HEK293T (cell line): ENCODE data around the gene SDC3.
"Not testable (repeated sequence)": the region's sequence is repeated elsewhere in the genome, so short reads cannot be mapped to it uniquely, and the experiment has no call there.

Source experiments
- CTCF ChIA-PET: fragments of 350-600 bp; formaldehyde crosslinking; extraction: SDS; loops from one replicate; lab custom pipeline; 2021; ENCODE audit warnings: antibody characterized with exemption, inconsistent platforms; lab: Yijun Ruan, JAX
- POLR2A ChIA-PET: fragments of 350-600 bp; formaldehyde crosslinking; extraction: SDS; loops from one replicate; lab custom pipeline; 2020; ENCODE audit warnings: antibody characterized with exemption, inconsistent platforms; lab: Yijun Ruan, JAX
- DNase-seq: peaks from one replicate; pipeline ENCODE4 v3.0.0; 2012; ENCODE audit warnings: mixed read lengths; ENCODE audit errors: extremely low spot score
- ARNT ChIP-seq: fragments of 450-650 bp; IDR thresholded peaks from 2 replicates; pipeline ENCODE4 v1.6.1; 2017; ENCODE audit warnings: mild to moderate bottlenecking
- BHLHE40 ChIP-seq: fragments of 450-650 bp; IDR thresholded peaks from 2 replicates; pipeline ENCODE4 v1.6.1; 2016; ENCODE audit warnings: mild to moderate bottlenecking, moderate library complexity, borderline replicate concordance
- CTBP1 ChIP-seq: fragments of 450-650 bp; IDR thresholded peaks from 2 replicates; pipeline ENCODE4 v1.6.1; 2016; ENCODE audit warnings: borderline replicate concordance
- ELF4 ChIP-seq: fragments of 450-650 bp; IDR thresholded peaks from 2 replicates; pipeline ENCODE4 v1.6.1; 2017; ENCODE audit warnings: antibody characterized with exemption
- FOXA1 ChIP-seq: fragments of 450-650 bp; IDR thresholded peaks from 2 replicates; pipeline ENCODE4 v1.6.1; 2016; ENCODE audit warnings: mild to moderate bottlenecking
- FOXK2 ChIP-seq: fragments of 450-650 bp; IDR thresholded peaks from 2 replicates; pipeline ENCODE4 v1.6.1; 2016; ENCODE audit warnings: mild to moderate bottlenecking
- FOXM1 ChIP-seq: fragments of 450-650 bp; IDR thresholded peaks from 2 replicates; pipeline ENCODE4 v1.6.1; 2017; ENCODE audit warnings: mild to moderate bottlenecking, borderline replicate concordance
- HDGF ChIP-seq: fragments of 450-650 bp; IDR thresholded peaks from 2 replicates; pipeline ENCODE4 v1.6.1; 2017; ENCODE audit warnings: antibody characterized with exemption, borderline replicate concordance
- L3MBTL2 ChIP-seq: fragments of 450-650 bp; conservative IDR thresholded peaks from 2 replicates; pipeline ENCODE4 v1.6.1; 2016; ENCODE audit warnings: mild to moderate bottlenecking
- LEF1 ChIP-seq: fragments of 450-650 bp; IDR thresholded peaks from 2 replicates; pipeline ENCODE4 v1.6.1; 2017; ENCODE audit warnings: mild to moderate bottlenecking, borderline replicate concordance
- NFRKB ChIP-seq: fragments of 450-650 bp; IDR thresholded peaks from 2 replicates; pipeline ENCODE4 v1.6.1; 2016; ENCODE audit warnings: mild to moderate bottlenecking, moderate library complexity
- PKNOX1 ChIP-seq: fragments of 450-650 bp; IDR thresholded peaks from 2 replicates; pipeline ENCODE4 v1.6.1; 2016
- SP1 ChIP-seq: fragments of 450-650 bp; IDR thresholded peaks from 2 replicates; pipeline ENCODE4 v1.6.1; 2017
- SUZ12 ChIP-seq: fragments of 450-650 bp; IDR thresholded peaks from 2 replicates; pipeline ENCODE4 v1.6.1; 2016; ENCODE audit warnings: mild to moderate bottlenecking
- TARDBP ChIP-seq: fragments of 450-650 bp; IDR thresholded peaks from 2 replicates; pipeline ENCODE4 v1.6.1; 2016
- ZNF384 ChIP-seq: fragments of 450-650 bp; IDR thresholded peaks from 2 replicates; pipeline ENCODE4 v1.6.1; 2016

The SDC3 gene

DNA sequence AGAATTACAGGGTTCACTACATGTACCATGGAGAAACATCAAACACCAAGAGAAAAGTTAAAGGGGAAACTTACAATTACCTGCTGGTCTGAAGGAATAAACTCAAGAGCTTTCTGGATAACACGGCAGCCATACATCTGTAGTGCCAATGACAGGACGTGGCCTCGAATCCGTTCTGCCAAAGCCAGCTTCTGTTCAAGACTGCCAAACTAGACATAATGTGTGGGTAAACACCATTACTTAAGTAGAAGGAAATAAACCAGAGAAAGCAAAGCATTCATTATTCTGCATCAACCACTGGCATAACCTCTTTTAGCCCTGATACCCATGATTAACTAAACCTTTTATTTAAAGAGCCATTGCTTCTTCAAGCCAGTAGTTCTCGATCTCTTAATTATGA, 41.5 kb upstream of the SDC3 start:
- CTCF ChIA-PET, result no interaction called here
- no peak for DNase-seq
- POLR2A ChIA-PET, result no interaction called here
- no peak for TF ChIP-seq FOXA1
- no peak for TF ChIP-seq HDGF
- no peak for TF ChIP-seq SP1
- no peak for TF ChIP-seq SUZ12
- TF ChIP-seq CTBP1, result no peak
- TF ChIP-seq PKNOX1, result no peak
- TF ChIP-seq ARNT, result no peak
- TF ChIP-seq FOXK2, result no peak
- no peak for TF ChIP-seq LEF1
- TF ChIP-seq BHLHE40, result no peak
- TF ChIP-seq NFRKB, result no peak
- TF ChIP-seq ELF4, result no peak
- no peak for TF ChIP-seq FOXM1
- no peak for TF ChIP-seq ZNF384
- TF ChIP-seq TARDBP, result no peak
- TF ChIP-seq L3MBTL2, result no peak

- CTCF ChIA-PET, DNase-seq, POLR2A ChIA-PET: not testable (repeated sequence)
Measured at GRCh38 chr1:30949487-30949838, 40.9 kb upstream of the SDC3 start.

GRCh38 chr1:30948813-30949486, 40.4 kb upstream of the SDC3 start:
- not testable (repeated sequence) for DNase-seq

GRCh38 chr1:30948278-30948677, 39.7 kb upstream of the SDC3 start:
- TF ChIP-seq FOXM1 (no peak), L3MBTL2 (no peak), ELF4 (no peak), NFRKB (no peak), SP1 (no peak), LEF1 (no peak), TARDBP (no peak), ZNF384 (no peak), CTBP1 (no peak), HDGF (no peak), BHLHE40 (no peak), ARNT (no peak)
- CTCF ChIA-PET, result interaction anchor here (0.6 kb wide), 1 partner anchor 63 kb away, joined by 3 read pairs; no protein-coding TSS in a partner anchor
- DNase-seq, result no peak
- POLR2A ChIA-PET, result no interaction called here

More at GRCh38 chr1:30948813-30949486, 40.4 kb upstream of the SDC3 start:
- CTCF ChIA-PET, result interaction anchor here (0.6 kb wide), 1 partner anchor 62 kb away, joined by 3 read pairs; no protein-coding TSS in a partner anchor
- POLR2A ChIA-PET, result not testable (repeated sequence)

DNA sequence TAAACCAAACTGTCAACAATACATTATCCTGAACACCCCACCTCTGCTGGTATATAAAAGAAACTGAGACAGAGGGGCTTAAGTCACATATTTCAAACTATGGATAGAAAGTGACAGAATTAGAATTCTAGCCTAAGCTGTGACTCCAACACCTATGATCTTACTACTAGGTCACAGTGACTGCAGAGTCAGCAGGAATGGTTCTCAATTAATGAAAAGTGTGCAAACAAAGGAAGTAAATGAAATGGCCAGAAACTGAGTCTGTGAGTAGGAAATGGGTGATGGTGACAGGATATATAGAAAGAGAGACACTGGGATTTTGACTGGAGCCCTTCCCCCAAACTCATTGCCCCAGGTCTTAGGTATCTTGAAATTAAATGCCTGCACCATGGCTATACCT, 38.7 kb upstream of the SDC3 start:
- POLR2A ChIA-PET, result no interaction called here

DNA sequence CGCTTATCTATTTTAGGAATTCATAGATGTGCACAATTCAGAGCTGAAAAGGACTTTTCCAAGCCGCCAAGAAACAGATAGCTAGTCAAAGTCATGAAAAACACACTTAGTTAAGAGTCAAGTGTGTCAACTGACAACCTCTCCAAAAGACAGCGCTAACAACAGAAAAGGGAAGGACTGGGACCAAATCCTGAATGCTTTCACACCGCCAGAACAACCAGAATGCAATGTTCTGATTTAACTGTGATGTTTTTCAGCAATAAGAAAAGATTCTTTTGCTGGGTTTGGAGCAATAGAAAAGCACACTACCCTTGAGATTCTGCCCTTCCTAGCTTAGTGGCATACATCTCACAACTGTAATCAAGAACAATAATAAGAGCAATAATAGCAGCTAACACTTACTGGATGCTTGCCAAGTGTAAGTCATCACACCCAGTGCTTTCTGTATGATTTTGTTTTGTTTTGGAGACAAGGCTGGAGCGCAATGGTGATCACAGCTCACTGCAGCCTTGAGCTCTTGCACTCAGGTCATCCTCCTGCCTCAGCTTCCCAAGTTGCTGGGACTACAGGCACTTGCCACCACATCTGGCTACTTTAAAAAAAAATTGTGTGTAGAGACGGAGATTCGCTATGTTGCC, 33.9 kb upstream of the SDC3 start:
- TF ChIP-seq SUZ12 (no peak), HDGF (no peak), CTBP1 (no peak)
- CTCF ChIA-PET, result interaction anchor here (0.6 to 0.7 kb wide), 2 partner anchors 242 to 1329 kb away, joined by 3 to 4 read pairs; no protein-coding TSS in a partner anchor
- no peak for DNase-seq
- POLR2A ChIA-PET, result no interaction called here

More for the DNA sequence above, 38.7 kb upstream of the SDC3 start:
- TF ChIP-seq FOXA1, result no peak
- no peak for TF ChIP-seq TARDBP
- TF ChIP-seq SUZ12, result no peak
- TF ChIP-seq NFRKB, result no peak
- TF ChIP-seq L3MBTL2, result no peak
- no peak for TF ChIP-seq BHLHE40
- no peak for TF ChIP-seq FOXK2
- no peak for TF ChIP-seq PKNOX1
- TF ChIP-seq HDGF, result no peak
- TF ChIP-seq CTBP1, result no peak
- no peak for TF ChIP-seq LEF1
- TF ChIP-seq ELF4, result no peak
- TF ChIP-seq FOXM1, result no peak
- no peak for TF ChIP-seq ZNF384
- TF ChIP-seq SP1, result no peak
- no peak for TF ChIP-seq ARNT
- CTCF ChIA-PET, result no interaction called here
- DNase-seq, result no peak

DNA sequence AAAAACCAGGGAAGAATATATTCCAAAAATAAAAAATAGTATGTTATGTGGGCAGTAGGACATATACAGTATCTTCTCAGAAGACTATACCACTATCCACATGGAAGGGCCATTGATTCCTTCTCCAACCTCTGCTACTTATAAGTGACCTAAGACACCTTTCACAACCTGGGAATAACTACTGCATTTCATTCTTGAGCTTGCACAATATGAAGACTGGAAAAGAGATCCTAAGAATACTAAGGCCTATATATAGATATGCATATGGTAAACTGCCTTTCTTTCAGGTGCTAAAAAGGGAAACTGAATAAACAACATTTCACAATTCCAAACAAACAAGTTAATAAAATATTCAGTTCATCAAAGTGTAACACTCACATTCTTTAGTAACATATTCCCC, 32.0 kb upstream of the SDC3 start:
- CTCF ChIA-PET, result no interaction called here
- POLR2A ChIA-PET, result no interaction called here
- TF ChIP-seq ZNF384, result no peak
- TF ChIP-seq ARNT, result no peak
- TF ChIP-seq PKNOX1, result no peak
- TF ChIP-seq FOXK2, result no peak
- no peak for TF ChIP-seq HDGF
- TF ChIP-seq NFRKB, result no peak
- TF ChIP-seq LEF1, result no peak
- TF ChIP-seq SP1, result no peak
- TF ChIP-seq SUZ12, result no peak
- TF ChIP-seq FOXM1, result no peak
- no peak for TF ChIP-seq L3MBTL2
- TF ChIP-seq ELF4, result no peak
- no peak for TF ChIP-seq BHLHE40
- TF ChIP-seq TARDBP, result no peak
- TF ChIP-seq FOXA1, result no peak
- no peak for DNase-seq
